HG03060 (cell line): ENCODE measurements around the gene CDK7.
"Not testable (repeated sequence)": the region's sequence is repeated elsewhere in the genome, so short reads cannot be mapped to it uniquely, and the experiment has no call there.

Experiments used
- ATAC-seq: cut with Tn5 transposase; IDR thresholded peaks from one replicate; pipeline ENCODE4 v1.9.1; 2021; ENCODE audit warnings: low read depth, moderate number of reproducible peaks; ENCODE audit not compliant: unreplicated experiment

CDK7 gene

GRCh38 chr5:69231851-69232250, 2.8 kb upstream of the CDK7 start:
- ATAC-seq, result no peak

GRCh38 chr5:69236733-69237132, 2.0 kb downstream of the CDK7 start:
- ATAC-seq, result not testable (repeated sequence)

- ATAC-seq, result no peak
Observed at GRCh38 chr5:69237877-69238276, 3.2 kb downstream of the CDK7 start.

GRCh38 chr5:69238760-69239251, 4.1 kb downstream of the CDK7 start:
- ATAC-seq, result no peak

- no peak for ATAC-seq
Observed at GRCh38 chr5:69242215-69242927, 7.7 kb downstream of the CDK7 start.

GRCh38 chr5:69245031-69245430, 10.3 kb downstream of the CDK7 start:
- no peak for ATAC-seq

- no peak for ATAC-seq
Observed at GRCh38 chr5:69248019-69248418, 13.3 kb downstream of the CDK7 start.

GRCh38 chr5:69250593-69250992, 15.9 kb downstream of the CDK7 start:
- no peak for ATAC-seq

- no peak for ATAC-seq
Observed at GRCh38 chr5:69252437-69252836, 17.8 kb downstream of the CDK7 start.

- not testable (repeated sequence) for ATAC-seq
Observed at GRCh38 chr5:69255940-69256339, 21.3 kb downstream of the CDK7 start.

GRCh38 chr5:69257577-69257976, 22.9 kb downstream of the CDK7 start:
- no peak for ATAC-seq

- ATAC-seq, result no peak
Observed at GRCh38 chr5:69261034-69261433, 26.3 kb downstream of the CDK7 start.

- no peak for ATAC-seq
Observed at GRCh38 chr5:69265931-69266330, 31.2 kb downstream of the CDK7 start.

GRCh38 chr5:69268899-69269298, 34.2 kb downstream of the CDK7 start:
- ATAC-seq, result no peak

- ATAC-seq, result no peak
Observed at GRCh38 chr5:69270840-69271239, 36.2 kb downstream of the CDK7 start.

- no peak for ATAC-seq
Observed at GRCh38 chr5:69271376-69271775, 36.7 kb downstream of the CDK7 start.

- ATAC-seq, result no peak
Observed at GRCh38 chr5:69275563-69275962, 40.9 kb downstream of the CDK7 start.

- no peak for ATAC-seq
Observed at GRCh38 chr5:69276422-69277174, 41.9 kb downstream of the CDK7 start.

GRCh38 chr5:69279517-69279916, 44.8 kb downstream of the CDK7 start:
- ATAC-seq, result no peak

- ATAC-seq, result no peak
Observed at GRCh38 chr5:69281114-69281513, 46.4 kb downstream of the CDK7 start.

GRCh38 chr5:69284203-69284602, 49.5 kb downstream of the CDK7 start:
- ATAC-seq, result no peak
